Ureter (tissue), 1 donor: ENCODE data around the gene STX12. TPM values are rescaled to one million over a fixed set of nuclear protein-coding genes. Genes with fewer than 3 reads are reported as not detected.
"Not testable (repeated sequence)": the region's sequence is repeated elsewhere in the genome, so short reads cannot be mapped to it uniquely, and the experiment has no call there.

Source experiments
- DNase-seq: peaks from one replicate; pipeline ENCODE4 v3.0.0-alpha.2; 2020; ENCODE audit warnings: low spot score
- total RNA-seq: library from RNA; stranded (reverse); gene quantifications from one replicate; pipeline ENCODE4 v1.2.4, GENCODE V29; 2023
- donor health status: DM: yes; HTN: yes; CAD: no.

STX12 gene
- total RNA-seq, 1 donor from 2014 or later: 64.6 TPM

DNA sequence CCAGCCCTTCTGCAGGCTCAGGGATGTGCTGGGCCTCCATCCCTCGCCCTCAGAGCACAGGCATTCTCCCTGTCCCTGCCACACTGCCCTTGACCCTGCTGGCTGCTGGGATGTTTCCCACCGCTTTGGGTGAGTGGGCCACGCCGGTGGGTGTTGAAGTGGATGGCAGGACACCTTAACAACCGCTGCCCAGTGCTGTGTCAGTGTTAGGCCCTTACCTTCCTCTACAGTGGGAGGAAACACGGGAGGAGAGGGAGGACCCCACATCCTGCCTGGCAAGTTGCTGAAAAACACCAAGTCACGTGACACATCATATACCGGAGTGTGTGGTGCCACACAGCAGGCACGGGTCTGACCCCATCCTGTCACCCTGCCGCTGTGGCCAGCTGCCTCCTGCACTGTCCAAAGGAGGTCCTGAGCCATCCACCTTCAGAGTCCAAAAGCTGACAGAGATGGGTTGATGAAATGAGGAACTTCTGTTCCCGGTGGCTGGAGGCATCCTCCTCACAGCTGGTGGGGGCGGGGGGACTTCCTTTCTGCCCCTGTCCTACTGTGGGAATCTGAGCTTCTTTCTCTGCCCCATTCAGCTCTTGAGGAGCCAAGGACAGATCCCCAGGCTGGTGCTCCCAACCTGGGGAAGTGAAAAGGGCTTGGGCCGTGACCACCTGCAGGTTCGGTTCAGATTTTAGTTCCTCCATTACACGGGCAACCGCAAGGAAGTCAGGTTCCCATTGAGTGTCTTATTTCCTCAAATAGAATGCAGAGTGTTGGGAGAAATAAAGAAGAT, 96.1 kb downstream of the STX12 start:
- no peak for DNase-seq

DNA sequence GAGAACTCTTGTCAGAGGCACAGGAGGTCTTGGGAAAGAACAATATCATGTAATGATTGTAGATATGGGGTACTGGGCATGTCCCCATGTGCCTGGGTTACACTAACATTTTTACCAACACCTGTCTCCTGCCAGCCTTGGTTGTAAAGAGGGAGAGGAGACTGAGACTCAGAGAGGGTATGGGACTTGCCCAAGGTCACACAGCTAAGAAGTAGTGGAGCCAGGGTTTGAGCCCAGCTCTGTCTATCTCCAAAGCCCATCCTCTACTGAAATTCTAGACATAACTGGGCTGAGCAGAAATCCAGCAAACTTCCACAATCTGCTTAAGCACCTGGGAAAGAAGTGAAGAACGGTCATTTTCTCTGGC, 96.7 kb downstream of the STX12 start:
- no peak for DNase-seq

- not testable (repeated sequence) for DNase-seq
Measured at GRCh38 chr1:27871076-27871475, 98.1 kb downstream of the STX12 start.

DNA sequence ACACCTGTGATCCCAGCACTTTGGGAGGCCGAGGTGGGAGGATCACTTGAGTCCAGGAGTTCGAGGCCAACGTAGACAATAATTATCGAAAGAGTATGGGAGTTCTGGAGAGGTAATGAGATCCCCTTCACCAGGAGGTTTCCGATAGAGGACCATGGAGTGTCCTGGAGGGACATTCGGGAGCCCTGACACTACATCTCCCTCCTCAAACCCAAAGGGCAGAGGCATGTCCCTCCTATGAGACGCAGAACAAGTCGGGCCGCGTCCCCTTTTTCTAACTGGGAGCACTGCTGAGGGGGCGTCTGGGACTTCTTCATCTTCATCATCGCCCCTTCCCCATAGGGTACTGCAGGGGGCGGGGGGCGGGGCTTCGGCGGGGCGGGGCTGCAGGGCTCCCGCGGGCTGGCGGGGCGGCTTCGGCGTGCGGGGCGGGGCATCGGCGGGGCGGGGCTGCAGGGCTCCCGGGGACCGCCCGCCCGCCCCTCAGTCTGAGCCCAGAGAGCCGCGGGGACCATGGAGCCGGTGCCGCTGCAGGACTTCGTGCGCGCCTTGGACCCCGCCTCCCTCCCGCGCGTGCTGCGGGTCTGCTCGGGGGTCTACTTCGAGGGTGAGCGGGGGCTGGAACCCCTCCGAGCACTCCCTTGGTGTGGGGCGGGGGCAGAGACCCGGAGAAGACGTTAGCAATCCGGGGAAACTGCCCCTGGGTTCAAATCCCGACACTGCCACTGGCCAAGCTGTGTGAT, 99.2 kb downstream of the STX12 start, which contains the start of gene THEMIS2:
THEMIS2 (plus strand) TSS at position 486 of the 743 bp plus-strand sequence; CDS start at position 514, 28 bp downstream.
- DNase-seq: no peak

- DNase-seq: no peak
Measured at GRCh38 chr1:27872802-27873551, 100.0 kb downstream of the STX12 start.

DNA sequence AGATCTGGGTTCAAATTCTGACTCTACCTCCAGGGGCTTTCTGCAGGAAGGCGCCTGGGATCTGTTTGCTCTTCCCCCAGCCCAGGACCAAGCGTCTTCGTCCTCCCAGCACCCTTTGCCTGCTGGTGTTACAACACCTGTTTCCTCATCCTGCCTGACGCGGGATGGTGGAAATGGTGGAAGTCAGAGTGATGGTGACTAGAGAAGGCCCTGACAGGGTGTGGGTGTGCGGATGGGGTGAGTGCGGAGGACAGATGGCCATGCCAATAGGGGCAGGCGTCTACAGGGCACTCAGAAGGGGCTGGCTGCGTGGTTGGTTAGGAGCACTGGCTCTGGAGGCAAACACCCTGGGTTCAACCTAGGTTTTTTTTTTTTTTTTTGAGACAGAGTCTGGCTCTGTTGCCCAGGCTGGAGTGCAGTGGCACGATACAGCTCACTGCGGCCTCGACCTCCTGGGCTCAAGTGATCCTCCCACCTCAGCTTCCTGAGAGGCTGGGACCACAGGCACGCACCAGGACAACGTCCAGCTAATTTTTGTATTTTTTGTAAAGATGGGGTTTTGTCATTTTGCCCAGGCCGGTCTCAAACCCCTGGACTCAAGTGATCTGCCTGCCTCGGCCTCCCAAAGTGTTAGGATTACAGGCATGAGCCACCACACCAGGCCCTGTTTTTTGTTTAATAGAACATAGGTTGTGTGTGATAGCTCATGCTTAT, 100.8 kb downstream of the STX12 start:
- DNase-seq: no peak

Other genes with a start within 250 kb of the STX12 start
- 27.3 TPM for gene AHDC1, start 169.1 kb upstream of the STX12 start, total RNA-seq
- gene FGR, start 138.0 kb upstream of the STX12 start, total RNA-seq: 17.2 TPM
- gene IFI6, start 101.0 kb upstream of the STX12 start, total RNA-seq: 14.3 TPM
- 17.5 TPM for gene FAM76A, start 47.3 kb upstream of the STX12 start, total RNA-seq
- 46.2 TPM for gene PPP1R8, start 57.6 kb downstream of the STX12 start, total RNA-seq
- gene THEMIS2, start 99.3 kb downstream of the STX12 start, total RNA-seq: 10.7 TPM
- 33.3 TPM for gene RPA2, start 141.4 kb downstream of the STX12 start, total RNA-seq
- 0.83 TPM for gene SMPDL3B, start 161.8 kb downstream of the STX12 start, total RNA-seq
- 4.6 TPM for gene XKR8, start 186.8 kb downstream of the STX12 start, total RNA-seq